GM12864 (cell line): ENCODE data around the gene CALCOCO2.

ENCODE experiments used
- DNase-seq: peaks from one replicate; pipeline ENCODE4 v3.0.0-alpha.2; 2011; ENCODE audit warnings: low read depth
- H3K4me3 ChIP-seq: 2 replicates; pipeline ENCODE4 v1.5.1; 2011; ENCODE audit warnings: mild to moderate bottlenecking, low read depth, low read length, control low read depth
- CTCF ChIP-seq: IDR thresholded peaks from 2 replicates; pipeline ENCODE4 v1.5.1; 2011; ENCODE audit warnings: low read depth, mild to moderate bottlenecking, moderate library complexity, low read length, control low read depth, inconsistent platforms; ENCODE audit errors: missing control alignments

The CALCOCO2 gene

GRCh38 chr17:48909783-48910182, 78.9 kb downstream of the CALCOCO2 start:
- no peak for DNase-seq
- peak overlapping the region; percentile 77 for H3K4me3 ChIP-seq
- no peak for TF ChIP-seq CTCF

GRCh38 chr17:48910370-48910769, 79.5 kb downstream of the CALCOCO2 start:
- TF ChIP-seq CTCF, result no peak
- no peak for DNase-seq
- peak overlapping the region; percentile 77 for H3K4me3 ChIP-seq

GRCh38 chr17:48912476-48912875, 81.6 kb downstream of the CALCOCO2 start:
- DNase-seq, result no peak
- no peak overlapping the region for H3K4me3 ChIP-seq
- no peak for TF ChIP-seq CTCF
